DOHH2 (cell line): ENCODE measurements around the gene SMG5.
A peak's percentile ranks its signal among the peaks of the same experiment; 100 is the strongest.

Experiments used
- H3F3A ChIP-seq: fragments of 200-600 bp; sonication (generic), shearing (Covaris generic); 2 replicates; pipeline ENCODE4 v1.6.0; 2016; ENCODE audit warnings: antibody characterized with exemption, mild to moderate bottlenecking; ENCODE audit not compliant: control insufficient read depth, insufficient read depth
- H3K27ac ChIP-seq: fragments of 200-600 bp; sonication (generic); 2 replicates; pipeline ENCODE4 v1.5.1; 2014; ENCODE audit warnings: low read depth, mild to moderate bottlenecking, low read length, moderate library complexity
- H3K27me3 ChIP-seq: fragments of 200-600 bp; sonication (generic); 2 replicates; pipeline ENCODE4 v1.6.1; 2014; ENCODE audit warnings: mild to moderate bottlenecking, low read length, mixed read lengths; ENCODE audit not compliant: control insufficient read depth
- H3K36me3 ChIP-seq: fragments of 200-600 bp; sonication (generic); 2 replicates; pipeline ENCODE4 v1.6.1; 2014; ENCODE audit warnings: mild to moderate bottlenecking, low read length, moderate library complexity, mixed read lengths; ENCODE audit not compliant: control insufficient read depth
- H3K4me1 ChIP-seq: fragments of 200-600 bp; sonication (generic); 2 replicates; pipeline ENCODE4 v1.6.1; 2014; ENCODE audit warnings: mild to moderate bottlenecking, low read length, mixed read lengths; ENCODE audit not compliant: control insufficient read depth
- H3K4me2 ChIP-seq: fragments of 200-600 bp; sonication (generic); 2 replicates; pipeline ENCODE4 v1.6.0; 2014; ENCODE audit warnings: mild to moderate bottlenecking, low read length, moderate library complexity
- H3K4me3 ChIP-seq: fragments of 200-600 bp; sonication (generic); 2 replicates; pipeline ENCODE4 v1.5.1; 2014; ENCODE audit warnings: mild to moderate bottlenecking, low read length, mixed read lengths
- H3K79me2 ChIP-seq: fragments of 200-600 bp; sonication (generic); 2 replicates; pipeline ENCODE4 v1.6.1; 2014; ENCODE audit warnings: mild to moderate bottlenecking, low read length, mixed read lengths; ENCODE audit not compliant: control insufficient read depth
- H3K9me2 ChIP-seq: fragments of 200-600 bp; sonication (generic); replicated peaks from 2 replicates; pipeline ENCODE4 v1.6.1; 2014; ENCODE audit warnings: mild to moderate bottlenecking, low read length, mixed read lengths; ENCODE audit not compliant: control insufficient read depth
- H3K9me3 ChIP-seq: fragments of 200-600 bp; sonication (generic); 2 replicates; pipeline ENCODE4 v1.6.1; 2014; ENCODE audit warnings: antibody characterized with exemption, low read length, mixed read lengths; ENCODE audit not compliant: control insufficient read depth, insufficient read depth
- H4K20me1 ChIP-seq: fragments of 200-600 bp; sonication (generic); 2 replicates; pipeline ENCODE4 v1.6.0; 2014; ENCODE audit warnings: low read depth, mild to moderate bottlenecking, antibody characterized with exemption, low read length, moderate library complexity; ENCODE audit not compliant: control insufficient read depth, insufficient read depth
- EZH2phosphoT487 ChIP-seq: fragments of 200-600 bp; sonication (generic); IDR thresholded peaks from 2 replicates; pipeline ENCODE4 v1.6.1; 2017; ENCODE audit warnings: borderline replicate concordance, mild to moderate bottlenecking, antibody characterized with exemption, low read length, moderate library complexity, mixed read lengths
- TF ChIP-seq, protein P1 (sequence below): fragments of 200-600 bp; sonication (generic); IDR thresholded peaks from one replicate; pipeline ENCODE4 v1.5.1; 2014; ENCODE audit warnings: antibody characterized with exemption, mild to moderate bottlenecking, low read depth, low read length; ENCODE audit not compliant: poor library complexity, severe bottlenecking

SMG5 gene

DNA sequence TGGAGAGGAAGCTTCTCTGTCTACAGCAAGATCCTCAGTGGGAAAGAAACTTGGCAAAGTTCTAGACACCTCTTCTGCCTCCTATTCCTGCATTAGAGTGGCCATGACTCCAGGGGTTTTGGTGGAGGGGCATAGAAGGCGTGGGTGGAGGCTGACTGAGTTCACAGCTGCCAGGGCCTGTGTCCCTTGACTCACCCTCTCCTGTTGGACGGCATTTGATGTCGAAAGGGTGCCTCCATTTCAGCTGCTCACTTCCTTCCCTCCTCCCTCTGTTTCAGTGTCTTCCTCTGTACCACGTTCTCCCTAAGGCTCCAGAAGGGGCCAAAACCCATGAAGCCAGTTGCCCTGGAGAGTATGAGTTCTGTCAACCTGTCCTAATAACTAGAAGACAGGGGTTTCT, 2.1 kb upstream of the SMG5 start:
- H3K4me2 ChIP-seq: no peak overlapping the region
- H3K27me3 ChIP-seq: no peaks in the 10 kb centered on the region
- no peaks in the 10 kb centered on the region for H3K9me3 ChIP-seq
- H3K27ac ChIP-seq: no peak overlapping the region
- H3K4me1 ChIP-seq: peaks cover 27% of the 10 kb centered on the region
- no peak for TF ChIP-seq EZH2phosphoT487
- TF ChIP-seq, protein P1, sequence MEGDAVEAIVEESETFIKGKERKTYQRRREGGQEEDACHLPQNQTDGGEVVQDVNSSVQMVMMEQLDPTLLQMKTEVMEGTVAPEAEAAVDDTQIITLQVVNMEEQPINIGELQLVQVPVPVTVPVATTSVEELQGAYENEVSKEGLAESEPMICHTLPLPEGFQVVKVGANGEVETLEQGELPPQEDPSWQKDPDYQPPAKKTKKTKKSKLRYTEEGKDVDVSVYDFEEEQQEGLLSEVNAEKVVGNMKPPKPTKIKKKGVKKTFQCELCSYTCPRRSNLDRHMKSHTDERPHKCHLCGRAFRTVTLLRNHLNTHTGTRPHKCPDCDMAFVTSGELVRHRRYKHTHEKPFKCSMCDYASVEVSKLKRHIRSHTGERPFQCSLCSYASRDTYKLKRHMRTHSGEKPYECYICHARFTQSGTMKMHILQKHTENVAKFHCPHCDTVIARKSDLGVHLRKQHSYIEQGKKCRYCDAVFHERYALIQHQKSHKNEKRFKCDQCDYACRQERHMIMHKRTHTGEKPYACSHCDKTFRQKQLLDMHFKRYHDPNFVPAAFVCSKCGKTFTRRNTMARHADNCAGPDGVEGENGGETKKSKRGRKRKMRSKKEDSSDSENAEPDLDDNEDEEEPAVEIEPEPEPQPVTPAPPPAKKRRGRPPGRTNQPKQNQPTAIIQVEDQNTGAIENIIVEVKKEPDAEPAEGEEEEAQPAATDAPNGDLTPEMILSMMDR: no peak
- H3K9me2 ChIP-seq: no peaks in the 10 kb centered on the region
- H4K20me1 ChIP-seq: peaks cover 13% of the 10 kb centered on the region; the same call in 1 of the 2 replicates
- no peaks in the 10 kb centered on the region for H3F3A ChIP-seq
- H3K4me3 ChIP-seq: no peak overlapping the region
- H3K36me3 ChIP-seq: peaks cover 28% of the 10 kb centered on the region
- H3K79me2 ChIP-seq: peaks cover 45% of the 10 kb centered on the region

DNA sequence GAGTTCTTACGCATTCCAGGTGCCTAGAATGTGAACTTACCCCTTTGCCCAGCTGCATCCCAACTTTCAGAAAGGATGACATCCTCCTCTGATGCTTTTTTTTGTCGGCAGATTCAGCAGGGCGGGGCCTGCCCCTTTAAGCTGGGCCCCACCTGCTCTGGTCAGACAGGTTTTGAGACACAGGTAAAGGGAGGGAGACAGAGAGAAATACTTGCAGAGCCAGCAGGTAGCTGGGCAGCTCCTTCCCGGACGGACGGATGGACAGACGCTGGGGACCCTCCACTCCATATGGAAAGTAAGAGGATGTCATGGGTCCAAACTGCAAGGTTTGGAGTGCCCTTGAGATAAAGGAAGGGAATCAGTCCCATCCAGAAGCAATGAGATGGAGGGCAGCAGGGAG, 1.5 kb upstream of the SMG5 start, which contains the start of gene TMEM79:
TMEM79 (plus strand) TSS at position 214 of the 400 bp plus-strand sequence. CDS start 902 bp downstream, outside the sequence.
- H3K36me3 ChIP-seq: peaks cover 34% of the 10 kb centered on the region
- peak within 1 kb of the TSS; percentile 75 for H3K4me3 ChIP-seq
- no peak for TF ChIP-seq EZH2phosphoT487
- H3K79me2 ChIP-seq: peaks cover 51% of the 10 kb centered on the region
- peaks cover 27% of the 10 kb centered on the region for H3K4me1 ChIP-seq
- H4K20me1 ChIP-seq: peaks cover 15% of the 10 kb centered on the region; the same call in 1 of the 2 replicates
- peak within 1 kb of the TSS; percentile 99 for H3K4me2 ChIP-seq
- H3K27me3 ChIP-seq: no peaks in the 10 kb centered on the region
- peak within 1 kb of the TSS; percentile 24 for H3K27ac ChIP-seq
- H3K9me3 ChIP-seq: no peaks in the 10 kb centered on the region
- H3K9me2 ChIP-seq: no peaks in the 10 kb centered on the region
- H3F3A ChIP-seq: no peaks in the 10 kb centered on the region

DNA sequence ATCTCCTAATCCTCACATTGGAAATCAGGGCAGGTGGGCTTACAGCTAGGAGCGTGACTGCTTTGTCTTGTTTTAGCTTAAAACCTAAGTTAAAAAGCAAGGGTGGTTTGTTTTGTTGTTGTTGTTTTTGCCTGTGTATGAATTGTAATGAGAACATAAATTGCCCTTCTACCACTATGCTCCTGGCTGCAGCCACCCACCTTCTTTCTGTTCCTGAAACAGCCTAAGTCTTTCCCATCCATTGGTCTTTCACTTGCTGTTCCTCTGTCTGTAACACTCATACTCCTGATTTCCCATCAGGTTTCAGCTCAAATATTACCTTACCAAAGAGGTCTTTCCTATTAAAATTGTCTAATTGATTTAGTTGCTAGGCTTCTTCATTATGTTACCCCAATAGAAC, 896 bp upstream of the SMG5 start:
- H3K9me2 ChIP-seq: no peaks in the 10 kb centered on the region
- H3K4me1 ChIP-seq: peaks cover 27% of the 10 kb centered on the region
- TF ChIP-seq EZH2phosphoT487: no peak
- TF ChIP-seq, protein P1: no peak
- H3K36me3 ChIP-seq: peaks cover 37% of the 10 kb centered on the region
- H3K27ac ChIP-seq: no peak overlapping the region
- peak overlapping the region; percentile 99 for H3K4me2 ChIP-seq
- peaks cover 57% of the 10 kb centered on the region for H3K79me2 ChIP-seq
- H3K9me3 ChIP-seq: no peaks in the 10 kb centered on the region
- H3F3A ChIP-seq: no peaks in the 10 kb centered on the region
- peaks cover 15% of the 10 kb centered on the region; the same call in 1 of the 2 replicates for H4K20me1 ChIP-seq
- H3K27me3 ChIP-seq: no peaks in the 10 kb centered on the region
- peak overlapping the region; percentile 75 for H3K4me3 ChIP-seq

DNA sequence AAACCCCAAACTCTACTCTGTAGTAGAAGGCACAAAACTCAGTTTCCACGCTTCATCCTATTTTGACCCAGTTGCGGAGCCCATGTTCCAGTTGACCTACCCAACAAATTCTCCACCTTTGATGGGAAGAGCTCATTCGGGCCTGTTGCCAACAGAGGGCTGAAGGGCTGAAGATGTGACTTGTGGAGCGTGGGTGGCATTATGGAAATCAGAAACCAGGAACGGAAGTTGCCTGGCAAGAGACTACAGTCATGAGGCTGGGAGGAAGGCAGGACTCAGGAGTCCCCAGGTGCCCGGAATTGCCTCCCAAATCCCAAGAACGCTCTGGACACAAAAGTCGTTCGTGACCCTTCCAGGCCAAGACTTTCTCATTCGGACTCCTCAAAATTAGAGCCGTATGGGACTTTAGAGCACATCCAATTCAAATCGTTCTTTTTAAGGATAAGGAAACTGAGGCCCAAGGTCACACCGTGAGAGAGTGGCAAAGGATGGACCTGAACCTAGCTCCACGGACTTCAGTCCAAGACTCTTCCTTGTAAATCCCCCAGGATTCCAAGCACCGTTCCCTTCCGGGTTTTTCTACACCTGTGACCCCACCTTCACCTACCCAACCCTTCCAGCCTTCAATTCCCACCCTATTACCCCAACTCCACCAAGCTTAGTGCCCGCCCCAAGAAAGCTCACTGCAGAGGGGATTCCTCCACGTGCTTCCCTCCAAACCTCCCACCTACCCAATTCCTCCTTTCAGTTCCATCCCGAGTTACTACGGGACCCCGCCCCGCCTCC, 739 bp downstream of the SMG5 start:
- Histone ChIP-seq H3K9me3 (no peaks in the 10 kb centered on the region), H3K27ac (peak overlapping the region; percentile 58), H3K4me3 (peak overlapping the region; percentile 75), H3K9me2 (no peaks in the 10 kb centered on the region), H3K27me3 (no peaks in the 10 kb centered on the region), H3K4me1 (peaks cover 27% of the 10 kb centered on the region), H3K79me2 (peaks cover 65% of the 10 kb centered on the region), H3F3A (no peaks in the 10 kb centered on the region), H4K20me1 (peaks cover 15% of the 10 kb centered on the region; the same call in 1 of the 2 replicates), H3K36me3 (peaks cover 53% of the 10 kb centered on the region), H3K4me2 (peak overlapping the region; percentile 99)
- TF ChIP-seq, protein P1: no peak
- no peak for TF ChIP-seq EZH2phosphoT487
